T1000 (cell line): ENCODE measurements around the gene RXYLT1.

Experiments used
- DNase-seq: peaks from one replicate; lab custom pipeline; 2025; ENCODE audit warnings: mixed read lengths; lab: John Stamatoyannopoulos, UW

RXYLT1 gene

DNA sequence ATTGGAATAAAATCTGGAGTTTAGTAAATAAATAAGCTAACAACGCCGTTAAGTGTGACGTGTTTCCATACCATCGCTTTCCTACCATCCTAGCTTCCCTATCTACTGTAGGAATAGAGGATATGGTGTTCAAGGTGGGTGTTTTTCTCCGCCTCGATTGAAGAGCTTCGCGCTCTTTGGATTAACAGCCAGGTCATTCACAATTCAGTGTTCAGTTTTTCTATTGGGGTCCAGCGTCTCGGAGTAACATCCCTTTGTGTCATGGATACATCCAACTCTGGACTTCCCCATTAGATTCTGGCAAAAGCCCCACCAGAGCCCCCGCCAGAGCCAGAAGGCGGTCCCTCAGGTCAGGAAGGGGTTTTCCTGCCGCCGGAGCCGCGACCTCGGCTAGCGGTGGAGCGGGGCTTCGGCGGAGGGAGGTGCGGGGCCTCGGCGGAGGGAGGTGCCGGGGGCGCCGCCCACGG is 63.6 kb downstream of the RXYLT1 start:
- DNase-seq: no peak

DNA sequence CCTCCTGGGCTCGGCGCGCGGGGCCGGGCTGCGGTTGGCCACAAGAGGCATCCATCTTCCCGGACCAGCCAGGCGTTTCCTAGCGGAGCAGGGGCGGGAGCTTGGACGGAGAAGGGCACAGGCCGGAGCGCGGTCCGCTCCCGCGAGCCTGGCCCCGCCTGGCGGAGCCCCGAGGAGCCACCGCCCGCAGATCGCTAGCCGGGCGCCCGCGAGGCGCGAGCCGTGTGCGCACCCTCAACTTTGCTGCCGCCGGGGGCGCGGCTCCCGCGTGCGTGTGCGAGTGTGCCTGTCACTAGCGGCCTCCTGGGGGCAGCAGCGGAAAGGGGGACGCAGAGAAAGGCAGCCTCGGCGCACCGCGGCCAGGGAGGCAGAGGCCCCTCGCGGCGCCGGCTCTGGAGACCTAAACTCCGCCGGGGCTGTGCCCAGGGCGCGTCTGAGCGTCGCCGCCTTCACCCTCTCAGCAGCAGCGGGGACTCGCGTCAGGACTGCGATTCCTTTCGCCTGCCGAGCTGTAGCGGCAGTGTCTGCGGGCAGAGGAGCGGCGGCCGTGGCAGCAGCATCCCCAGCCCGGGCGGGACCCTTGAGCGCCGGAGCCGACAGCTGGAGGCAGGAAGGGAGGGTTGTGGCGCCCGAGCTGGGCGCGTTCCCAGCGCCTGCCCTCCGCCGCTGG is 64.1 kb downstream of the RXYLT1 start:
- DNase-seq: peak; percentile 95

DNA sequence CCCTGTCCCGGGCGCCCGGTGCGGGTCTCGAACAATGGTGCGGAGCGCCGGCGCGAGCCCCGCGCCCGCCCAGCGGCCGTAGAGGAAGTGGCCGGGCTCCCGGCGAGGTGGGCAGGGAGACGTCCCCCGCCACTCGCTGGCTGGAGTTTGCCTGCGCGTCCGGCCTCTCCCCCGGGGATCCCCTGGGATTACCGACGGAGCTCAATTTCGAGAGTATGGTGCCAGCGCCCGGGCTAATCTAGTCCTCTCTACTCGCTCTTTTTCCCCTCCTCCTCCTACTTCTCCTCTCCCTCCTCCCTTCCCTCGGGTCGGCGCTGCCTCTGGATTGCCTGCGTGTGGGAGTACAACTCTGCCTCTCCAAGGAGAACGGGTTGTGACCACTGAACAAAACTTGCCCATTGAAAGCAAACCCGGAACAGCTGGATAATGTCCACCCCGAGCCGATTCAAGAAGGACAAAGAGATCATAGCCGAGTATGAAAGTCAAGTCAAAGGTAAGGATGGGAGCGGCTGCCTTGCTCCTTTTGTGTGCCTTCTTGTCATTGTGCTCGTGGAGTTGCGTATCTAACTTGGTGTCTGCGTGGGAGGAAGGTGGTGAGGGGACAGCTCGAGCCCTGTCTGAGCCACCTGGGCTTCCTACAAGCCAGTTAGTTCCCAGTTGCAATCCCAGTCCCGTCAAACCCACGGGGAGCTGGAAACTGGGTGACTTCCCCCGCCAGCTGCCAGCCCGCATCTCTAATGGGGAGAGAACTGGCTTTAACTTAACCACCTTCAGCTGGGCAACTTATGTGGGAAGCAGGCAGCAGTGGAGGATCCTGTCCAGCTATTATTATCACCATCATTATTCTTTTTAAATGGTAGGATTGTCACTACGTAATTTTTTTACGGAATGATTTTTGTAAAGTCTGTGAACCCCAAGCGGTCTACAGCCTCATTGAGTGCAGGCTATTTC is 65.0 kb downstream of the RXYLT1 start, which contains the start of gene SRGAP1:
Gene SRGAP1 (plus strand): TSS at position 310 of the 951 bp plus-strand sequence. CDS start 117 bp downstream, at position 427.
- peak; percentile 61 for DNase-seq

DNA sequence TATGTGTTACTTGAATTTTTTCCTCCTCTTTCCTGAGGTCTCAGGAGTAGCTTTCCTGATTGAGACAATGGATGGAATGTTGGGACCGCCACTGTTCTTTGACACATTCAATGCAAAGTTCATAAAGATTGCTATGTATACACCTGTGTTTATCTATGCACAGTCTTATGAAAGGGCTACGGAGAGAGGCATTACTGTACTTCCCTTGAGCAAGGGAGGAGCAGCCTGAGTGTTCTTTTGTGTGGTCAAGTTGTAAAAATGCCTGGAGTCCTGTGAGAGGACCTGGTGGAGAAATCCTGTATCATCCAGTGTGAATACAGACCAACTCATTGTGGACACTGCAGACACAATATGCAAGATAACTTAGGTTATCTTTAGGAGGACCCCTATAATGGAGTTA is 66.0 kb downstream of the RXYLT1 start:
- no peak for DNase-seq

DNA sequence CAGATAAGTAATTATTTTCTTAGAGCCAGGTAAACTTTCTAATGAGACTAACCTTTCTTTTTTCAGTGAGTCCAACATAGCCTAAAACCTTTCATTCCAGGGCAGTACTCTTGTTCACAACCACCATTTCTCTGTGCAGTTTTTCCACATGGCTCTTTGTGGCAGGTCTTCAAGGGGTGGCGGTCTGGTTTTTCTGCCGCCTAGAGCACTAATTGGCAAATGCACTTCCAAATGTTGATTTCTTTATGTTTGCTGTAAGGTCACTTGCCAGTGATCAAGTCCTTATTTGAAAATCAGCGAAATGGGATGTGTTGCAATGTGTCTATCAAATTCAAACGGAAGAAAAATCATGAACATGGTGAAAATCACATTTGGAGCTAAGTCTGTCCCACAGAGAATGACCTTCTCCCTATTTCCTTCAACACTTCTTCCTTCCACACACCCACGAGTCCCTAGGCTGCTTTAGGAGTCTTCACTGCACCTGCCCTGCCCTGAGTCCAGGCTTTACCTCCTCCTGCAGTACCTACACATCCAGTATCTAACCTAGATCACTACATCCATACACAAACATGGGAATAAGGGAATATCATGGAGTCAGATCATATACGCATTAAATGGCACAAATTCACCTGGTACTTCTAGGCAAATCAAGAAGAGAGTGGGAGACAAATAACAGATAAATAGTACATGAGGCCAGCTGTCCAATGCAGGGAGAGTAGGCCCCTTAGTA is 66.7 kb downstream of the RXYLT1 start:
- DNase-seq: no peak

DNA sequence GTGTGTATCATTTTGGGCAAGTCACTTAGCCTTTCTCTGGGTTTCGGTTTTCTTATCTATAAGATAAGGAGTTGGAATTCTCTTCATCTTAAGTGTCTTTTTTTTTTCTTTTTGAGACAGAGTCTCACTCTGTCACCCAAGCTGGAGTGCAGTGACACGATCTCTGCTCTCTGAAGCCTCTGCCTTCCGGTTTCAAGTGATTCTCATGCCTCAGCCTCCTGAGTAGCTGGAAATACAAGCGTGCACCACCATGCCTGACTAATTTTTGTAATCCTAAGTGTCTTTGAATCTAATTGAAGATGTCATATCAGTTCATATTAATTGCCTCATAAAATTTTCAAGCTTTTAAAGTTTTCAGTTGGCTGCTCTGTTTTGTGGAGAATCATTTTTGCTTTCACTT is 68.7 kb downstream of the RXYLT1 start:
- DNase-seq: no peak

DNA sequence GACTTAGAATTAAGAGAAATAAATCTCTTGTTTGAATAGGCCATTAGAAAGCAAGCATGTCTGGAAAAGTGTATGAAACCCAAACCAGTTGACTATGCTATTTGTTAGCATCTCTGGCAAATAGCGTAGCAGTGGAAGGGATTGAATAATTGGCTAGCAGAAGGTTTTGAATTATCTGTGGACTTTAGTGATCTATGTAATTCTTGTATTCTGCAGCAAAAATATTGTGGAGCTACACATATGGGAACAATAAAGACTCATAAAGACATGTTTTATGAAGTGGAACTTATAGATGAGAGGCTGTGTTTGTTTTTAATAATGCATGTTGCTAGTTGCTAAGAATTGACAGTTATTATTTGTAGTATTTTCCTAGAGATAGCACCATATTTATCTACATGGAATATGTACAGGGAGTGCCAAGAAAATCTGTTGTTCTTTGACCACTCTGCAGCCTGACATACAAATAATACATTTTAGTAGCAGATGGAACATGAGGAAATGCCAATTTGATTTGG is 69.5 kb downstream of the RXYLT1 start:
- no peak for DNase-seq

DNA sequence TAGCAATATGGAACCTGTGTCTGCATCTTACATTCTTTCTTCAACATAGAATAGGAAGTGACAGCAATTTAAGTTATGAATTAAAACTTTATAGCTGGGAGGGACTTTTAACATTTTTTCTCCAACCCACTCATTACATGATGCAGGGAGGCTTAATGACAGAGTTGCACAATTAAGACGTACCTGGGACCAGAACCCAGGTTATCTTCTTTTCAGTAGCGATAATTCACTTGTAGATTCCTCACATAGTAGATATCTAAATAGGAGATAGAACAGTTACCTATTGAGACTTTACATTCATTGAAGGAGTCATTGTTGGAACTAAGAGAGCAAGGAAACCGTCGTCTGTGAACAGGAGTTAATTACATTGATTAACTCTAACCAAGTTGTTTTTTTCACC is 69.9 kb downstream of the RXYLT1 start:
- no peak for DNase-seq

DNA sequence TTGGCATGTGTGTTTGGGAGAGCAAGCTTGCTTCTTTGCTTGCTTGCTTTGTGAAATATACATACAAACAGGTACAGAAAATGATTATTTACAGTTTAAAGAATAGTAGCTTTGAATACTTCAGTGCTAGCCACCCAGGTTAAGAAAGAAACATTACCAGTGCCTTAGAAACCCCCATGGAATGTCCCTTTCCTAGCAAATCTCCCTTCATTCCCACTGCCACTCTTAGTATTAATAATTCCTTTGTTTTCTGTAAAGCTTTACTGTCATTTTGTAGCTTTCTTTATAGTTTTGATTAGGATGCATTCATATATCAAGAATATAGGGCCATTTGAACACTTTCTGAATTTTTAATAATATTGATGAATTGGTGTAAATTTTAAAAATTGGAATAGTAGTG is 74.3 kb downstream of the RXYLT1 start:
- DNase-seq: no peak

DNA sequence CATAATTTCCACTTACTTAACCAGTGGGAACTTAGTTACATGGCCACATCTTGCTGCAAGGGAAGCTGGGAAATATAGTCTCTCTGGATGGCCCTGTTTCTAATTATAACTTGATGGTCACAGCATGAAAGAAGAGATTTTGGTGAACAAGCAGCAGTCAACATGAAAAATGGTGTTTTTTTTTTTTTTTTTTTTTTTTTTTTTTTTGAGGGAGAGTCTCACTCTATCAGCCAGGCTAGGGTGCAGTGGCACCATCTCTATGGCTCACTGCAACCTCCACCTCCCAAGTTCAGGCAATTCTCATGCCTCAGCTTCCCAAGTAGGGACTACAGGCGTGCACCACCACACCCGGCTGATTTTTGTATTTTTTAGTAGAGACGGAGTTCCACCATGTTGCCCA is 75.6 kb downstream of the RXYLT1 start:
- no peak for DNase-seq

DNA sequence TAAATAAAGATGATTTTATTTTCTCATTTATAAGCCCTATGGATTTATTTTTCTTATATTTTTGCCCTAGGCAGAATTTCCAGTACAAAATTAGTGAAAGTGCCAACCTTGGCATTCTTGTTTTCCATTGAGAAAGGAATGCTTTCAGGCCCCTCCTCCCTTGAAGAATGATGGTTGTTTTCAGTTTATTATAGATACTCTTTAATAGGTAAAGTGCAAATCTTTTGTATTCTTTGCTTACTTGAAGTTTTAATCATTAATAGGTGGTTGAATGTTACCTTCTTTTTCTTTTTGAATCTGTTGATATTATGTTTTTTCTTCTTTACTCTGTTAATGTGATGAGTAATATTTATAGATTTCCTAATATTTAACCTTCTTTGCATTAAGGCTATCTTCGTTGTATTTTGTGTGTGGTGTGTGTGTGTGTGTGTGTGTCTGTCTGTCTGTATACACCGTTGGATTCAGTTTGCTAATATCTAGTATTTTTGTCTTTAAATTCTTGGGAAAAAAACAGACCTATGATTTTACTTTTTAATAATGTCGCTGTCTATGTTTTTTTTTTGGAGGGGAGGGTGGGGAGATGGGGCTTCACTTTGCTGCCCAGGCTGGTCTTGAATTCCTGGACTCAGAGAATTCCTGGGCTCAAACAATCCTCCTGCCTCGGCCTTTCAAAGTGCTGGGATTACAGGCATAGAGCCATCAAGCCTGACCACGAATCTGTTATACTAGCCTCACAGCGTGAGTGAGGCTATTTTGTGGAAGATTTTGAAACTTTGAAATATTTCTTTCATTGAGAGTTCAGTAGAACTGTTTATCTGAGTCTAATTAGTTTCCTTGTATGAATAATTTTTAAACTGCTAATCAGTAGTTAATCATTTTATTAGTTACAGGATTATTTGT is 78.3 kb downstream of the RXYLT1 start:
- no peak for DNase-seq
